GM21528 (cell line): ENCODE measurements around the gene FAM131C.

Source experiments
- ATAC-seq: cut with Tn5 transposase; IDR thresholded peaks from one replicate; pipeline ENCODE4 v1.9.1; 2021; ENCODE audit warnings: mild to moderate bottlenecking, moderate library complexity; ENCODE audit not compliant: unreplicated experiment, low FRiP score

Gene FAM131C

GRCh38 chr1:16018749-16019643 is 54.5 kb downstream of the FAM131C start:
- no peak for ATAC-seq

- ATAC-seq: no peak
These were observed 55.1 kb downstream of the FAM131C start for GRCh38 chr1:16018308-16018707.

GRCh38 chr1:16017461-16018303 is 55.8 kb downstream of the FAM131C start, which contains the start of gene HSPB7:
TSS of gene HSPB7 (minus strand) at chr1:16018043. CDS start at chr1:16017963, 80 bp downstream.
- no peak for ATAC-seq

GRCh38 chr1:16017076-16017460 is 56.4 kb downstream of the FAM131C start:
- ATAC-seq: no peak

- ATAC-seq: no peak
These were observed 57.2 kb downstream of the FAM131C start for GRCh38 chr1:16015960-16016901.

GRCh38 chr1:16015491-16015890 is 58.0 kb downstream of the FAM131C start:
- ATAC-seq: no peak

GRCh38 chr1:16014509-16015482 is 58.7 kb downstream of the FAM131C start:
- no peak for ATAC-seq

GRCh38 chr1:16013908-16014258 is 59.6 kb downstream of the FAM131C start:
- ATAC-seq: no peak

- ATAC-seq: no peak
These were observed 60.1 kb downstream of the FAM131C start for GRCh38 chr1:16013220-16013907.

- no peak for ATAC-seq
These were observed 60.7 kb downstream of the FAM131C start for GRCh38 chr1:16012590-16013219.

GRCh38 chr1:16011936-16012589 is 61.4 kb downstream of the FAM131C start:
- ATAC-seq: no peak

GRCh38 chr1:16010837-16011236 is 62.6 kb downstream of the FAM131C start:
- ATAC-seq: no peak

GRCh38 chr1:16009678-16010077 is 63.8 kb downstream of the FAM131C start:
- no peak for ATAC-seq

GRCh38 chr1:16009030-16009460 is 64.4 kb downstream of the FAM131C start:
- ATAC-seq: no peak
